ENCODE measurements around the gene TBC1D14. TPM values are rescaled to one million over a fixed set of nuclear protein-coding genes. Genes with fewer than 3 reads are reported as not detected.
"Not testable (repeated sequence)": the region's sequence is repeated elsewhere in the genome, so short reads cannot be mapped to it uniquely, and the experiment has no call there.

The TBC1D14 gene
- polyA plus RNA-seq, 1 of the 3 experiments (the other 2 are of a cell fraction), result 39.5 TPM

DNA sequence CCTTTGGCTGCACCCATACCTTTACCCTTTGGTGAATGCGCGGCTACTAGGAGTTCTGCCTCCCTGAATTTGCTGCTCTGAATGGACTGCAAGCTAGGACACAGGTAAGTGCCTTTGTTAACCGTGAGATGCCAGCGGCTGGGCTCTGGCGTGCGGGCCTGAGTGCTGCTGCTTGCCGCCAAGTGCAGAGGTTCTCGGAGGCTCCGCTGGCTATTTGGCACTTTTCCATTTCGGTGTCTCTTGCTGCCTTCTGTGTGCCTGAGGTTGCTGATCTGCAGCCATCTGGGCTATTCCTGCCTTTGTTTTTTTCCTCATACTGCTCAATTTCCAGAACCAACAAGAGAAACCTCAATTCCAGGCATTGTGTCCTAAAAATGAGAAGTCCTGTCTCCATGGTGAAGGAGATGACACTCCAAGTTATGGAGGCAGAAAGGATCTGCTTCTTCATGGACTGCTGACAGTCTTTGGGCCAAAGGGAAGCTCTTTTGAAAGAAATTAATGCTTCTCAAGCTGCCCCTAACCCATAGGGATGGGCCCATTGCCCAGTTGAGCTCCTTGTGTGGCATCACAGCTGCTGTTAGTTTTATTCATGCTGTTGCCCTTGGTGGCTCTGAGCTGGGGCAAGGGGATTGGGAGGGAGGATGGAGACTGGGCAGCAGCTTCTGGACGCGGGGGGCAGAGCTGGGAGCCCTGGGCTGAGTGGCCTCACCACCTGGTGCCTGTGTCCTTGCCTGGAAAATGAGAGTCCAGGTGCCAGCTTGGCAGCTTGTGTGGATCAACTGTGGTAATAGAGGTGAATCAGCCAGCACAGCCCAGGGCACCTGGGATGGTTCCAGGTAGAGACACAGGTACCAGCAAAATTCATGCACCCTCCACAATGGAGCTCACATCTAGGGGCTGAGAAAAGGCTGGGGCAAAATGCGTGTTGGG is 3.8 kb upstream of the TBC1D14 start:
- no peak for DNase-seq
- Histone ChIP-seq H3K36me3 (replicated peaks in 1 of 2; ENCODE audit: control insufficient read depth in 1 of 2, insufficient read depth in 2 of 2, low read length in 1 of 2) (no peaks in the 10 kb centered on the region), H3K9ac (no peak overlapping the region), H3K9me3 (no peaks in the 10 kb centered on the region), H3K4me3 (ENCODE audit: low read depth in 2 of 2, low read length in 1 of 2) (no peak overlapping the region), H3K27me3 (ENCODE audit: insufficient read depth) (no peaks in the 10 kb centered on the region), H3K9me2 (no peaks in the 10 kb centered on the region), H3F3A (replicated peaks; ENCODE audit: insufficient read depth) (no peaks in the 10 kb centered on the region), H3K4me1 (ENCODE audit: control insufficient read depth in 1 of 2, insufficient read depth in 2 of 2, low read depth in 1 of 2, low read length in 1 of 2) (peaks cover 0 to 18% of the 10 kb centered on the region in 2 experiments; a peak in 1 of 4 replicates), H3K27ac (ENCODE audit: low read depth in 2 of 2, low read length in 1 of 2) (no peak overlapping the region), H3K79me2 (ENCODE audit: insufficient read depth) (peaks cover 5% of the 10 kb centered on the region), H3K4me2 (no peak overlapping the region), H4K20me1 (ENCODE audit: insufficient read depth) (no peaks in the 10 kb centered on the region), H2AFZ (ENCODE audit: low read depth) (no peak overlapping the region)
- TF ChIP-seq, protein P1, sequence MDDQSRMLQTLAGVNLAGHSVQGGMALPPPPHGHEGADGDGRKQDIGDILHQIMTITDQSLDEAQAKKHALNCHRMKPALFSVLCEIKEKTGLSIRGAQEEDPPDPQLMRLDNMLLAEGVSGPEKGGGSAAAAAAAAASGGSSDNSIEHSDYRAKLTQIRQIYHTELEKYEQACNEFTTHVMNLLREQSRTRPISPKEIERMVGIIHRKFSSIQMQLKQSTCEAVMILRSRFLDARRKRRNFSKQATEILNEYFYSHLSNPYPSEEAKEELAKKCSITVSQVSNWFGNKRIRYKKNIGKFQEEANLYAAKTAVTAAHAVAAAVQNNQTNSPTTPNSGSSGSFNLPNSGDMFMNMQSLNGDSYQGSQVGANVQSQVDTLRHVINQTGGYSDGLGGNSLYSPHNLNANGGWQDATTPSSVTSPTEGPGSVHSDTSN (IDR thresholded peaks at IDR 0.05), result no peak
- TF ChIP-seq, protein P2, sequence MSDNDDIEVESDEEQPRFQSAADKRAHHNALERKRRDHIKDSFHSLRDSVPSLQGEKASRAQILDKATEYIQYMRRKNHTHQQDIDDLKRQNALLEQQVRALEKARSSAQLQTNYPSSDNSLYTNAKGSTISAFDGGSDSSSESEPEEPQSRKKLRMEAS (IDR thresholded peaks at IDR 0.05; ENCODE audit: low read depth), result no peak
- TF ChIP-seq, protein P3, sequence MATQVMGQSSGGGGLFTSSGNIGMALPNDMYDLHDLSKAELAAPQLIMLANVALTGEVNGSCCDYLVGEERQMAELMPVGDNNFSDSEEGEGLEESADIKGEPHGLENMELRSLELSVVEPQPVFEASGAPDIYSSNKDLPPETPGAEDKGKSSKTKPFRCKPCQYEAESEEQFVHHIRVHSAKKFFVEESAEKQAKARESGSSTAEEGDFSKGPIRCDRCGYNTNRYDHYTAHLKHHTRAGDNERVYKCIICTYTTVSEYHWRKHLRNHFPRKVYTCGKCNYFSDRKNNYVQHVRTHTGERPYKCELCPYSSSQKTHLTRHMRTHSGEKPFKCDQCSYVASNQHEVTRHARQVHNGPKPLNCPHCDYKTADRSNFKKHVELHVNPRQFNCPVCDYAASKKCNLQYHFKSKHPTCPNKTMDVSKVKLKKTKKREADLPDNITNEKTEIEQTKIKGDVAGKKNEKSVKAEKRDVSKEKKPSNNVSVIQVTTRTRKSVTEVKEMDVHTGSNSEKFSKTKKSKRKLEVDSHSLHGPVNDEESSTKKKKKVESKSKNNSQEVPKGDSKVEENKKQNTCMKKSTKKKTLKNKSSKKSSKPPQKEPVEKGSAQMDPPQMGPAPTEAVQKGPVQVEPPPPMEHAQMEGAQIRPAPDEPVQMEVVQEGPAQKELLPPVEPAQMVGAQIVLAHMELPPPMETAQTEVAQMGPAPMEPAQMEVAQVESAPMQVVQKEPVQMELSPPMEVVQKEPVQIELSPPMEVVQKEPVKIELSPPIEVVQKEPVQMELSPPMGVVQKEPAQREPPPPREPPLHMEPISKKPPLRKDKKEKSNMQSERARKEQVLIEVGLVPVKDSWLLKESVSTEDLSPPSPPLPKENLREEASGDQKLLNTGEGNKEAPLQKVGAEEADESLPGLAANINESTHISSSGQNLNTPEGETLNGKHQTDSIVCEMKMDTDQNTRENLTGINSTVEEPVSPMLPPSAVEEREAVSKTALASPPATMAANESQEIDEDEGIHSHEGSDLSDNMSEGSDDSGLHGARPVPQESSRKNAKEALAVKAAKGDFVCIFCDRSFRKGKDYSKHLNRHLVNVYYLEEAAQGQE (IDR thresholded peaks at IDR 0.05; ENCODE audit: low read depth, low read length), result no peak
- TF ChIP-seq JUND (IDR thresholded peaks at IDR 0.05) (no peak), GABPA (IDR thresholded peaks at IDR 0.05; ENCODE audit: low read depth) (no peak), FOXJ3 (CRISPR knock-in tag; IDR thresholded peaks at IDR 0.05) (no peak), NRF1 (IDR thresholded peaks at IDR 0.05; ENCODE audit: low read depth, low read length) (no peak), TEAD4 (IDR thresholded peaks at IDR 0.05; ENCODE audit: borderline replicate concordance, insufficient read depth) (no peak), RXRA (IDR thresholded peaks at IDR 0.05; ENCODE audit: borderline replicate concordance, low read depth) (no peak), FOXM1 (IDR thresholded peaks at IDR 0.05; ENCODE audit: low read depth) (no peak), NFIC (IDR thresholded peaks at IDR 0.05; ENCODE audit: borderline replicate concordance) (no peak), POLR2AphosphoS5 (IDR thresholded peaks at IDR 0.05; ENCODE audit: low read depth, low read length) (no peak), MXI1 (IDR thresholded peaks at IDR 0.05; ENCODE audit: low read depth, low read length) (no peak), MEF2A (IDR thresholded peaks at IDR 0.05; ENCODE audit: borderline replicate concordance, low read depth) (no peak)
- TF ChIP-seq, protein P4, sequence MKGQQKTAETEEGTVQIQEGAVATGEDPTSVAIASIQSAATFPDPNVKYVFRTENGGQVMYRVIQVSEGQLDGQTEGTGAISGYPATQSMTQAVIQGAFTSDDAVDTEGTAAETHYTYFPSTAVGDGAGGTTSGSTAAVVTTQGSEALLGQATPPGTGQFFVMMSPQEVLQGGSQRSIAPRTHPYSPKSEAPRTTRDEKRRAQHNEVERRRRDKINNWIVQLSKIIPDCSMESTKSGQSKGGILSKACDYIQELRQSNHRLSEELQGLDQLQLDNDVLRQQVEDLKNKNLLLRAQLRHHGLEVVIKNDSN (IDR thresholded peaks at IDR 0.05; ENCODE audit: borderline replicate concordance, low read depth), result no peak
- TF ChIP-seq, protein P5, sequence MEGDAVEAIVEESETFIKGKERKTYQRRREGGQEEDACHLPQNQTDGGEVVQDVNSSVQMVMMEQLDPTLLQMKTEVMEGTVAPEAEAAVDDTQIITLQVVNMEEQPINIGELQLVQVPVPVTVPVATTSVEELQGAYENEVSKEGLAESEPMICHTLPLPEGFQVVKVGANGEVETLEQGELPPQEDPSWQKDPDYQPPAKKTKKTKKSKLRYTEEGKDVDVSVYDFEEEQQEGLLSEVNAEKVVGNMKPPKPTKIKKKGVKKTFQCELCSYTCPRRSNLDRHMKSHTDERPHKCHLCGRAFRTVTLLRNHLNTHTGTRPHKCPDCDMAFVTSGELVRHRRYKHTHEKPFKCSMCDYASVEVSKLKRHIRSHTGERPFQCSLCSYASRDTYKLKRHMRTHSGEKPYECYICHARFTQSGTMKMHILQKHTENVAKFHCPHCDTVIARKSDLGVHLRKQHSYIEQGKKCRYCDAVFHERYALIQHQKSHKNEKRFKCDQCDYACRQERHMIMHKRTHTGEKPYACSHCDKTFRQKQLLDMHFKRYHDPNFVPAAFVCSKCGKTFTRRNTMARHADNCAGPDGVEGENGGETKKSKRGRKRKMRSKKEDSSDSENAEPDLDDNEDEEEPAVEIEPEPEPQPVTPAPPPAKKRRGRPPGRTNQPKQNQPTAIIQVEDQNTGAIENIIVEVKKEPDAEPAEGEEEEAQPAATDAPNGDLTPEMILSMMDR (IDR thresholded peaks at IDR 0.05), result no peak
- TF ChIP-seq, protein P6, sequence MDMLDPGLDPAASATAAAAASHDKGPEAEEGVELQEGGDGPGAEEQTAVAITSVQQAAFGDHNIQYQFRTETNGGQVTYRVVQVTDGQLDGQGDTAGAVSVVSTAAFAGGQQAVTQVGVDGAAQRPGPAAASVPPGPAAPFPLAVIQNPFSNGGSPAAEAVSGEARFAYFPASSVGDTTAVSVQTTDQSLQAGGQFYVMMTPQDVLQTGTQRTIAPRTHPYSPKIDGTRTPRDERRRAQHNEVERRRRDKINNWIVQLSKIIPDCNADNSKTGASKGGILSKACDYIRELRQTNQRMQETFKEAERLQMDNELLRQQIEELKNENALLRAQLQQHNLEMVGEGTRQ (IDR thresholded peaks at IDR 0.05; ENCODE audit: borderline replicate concordance, low read depth, low read length), result no peak
- CTCF ChIA-PET, result interaction anchor here (0.7 to 2.3 kb wide), 3 partner anchors 33 to 165 kb away, joined by 3 to 7 read pairs (median 4); no protein-coding TSS in a partner anchor
- POLR2A ChIA-PET, result no interaction called here
- WGBS (ENCODE audit: low lambda C conversion rate), result 86% methylated on average over 9 of the region's 13 CpGs

DNA sequence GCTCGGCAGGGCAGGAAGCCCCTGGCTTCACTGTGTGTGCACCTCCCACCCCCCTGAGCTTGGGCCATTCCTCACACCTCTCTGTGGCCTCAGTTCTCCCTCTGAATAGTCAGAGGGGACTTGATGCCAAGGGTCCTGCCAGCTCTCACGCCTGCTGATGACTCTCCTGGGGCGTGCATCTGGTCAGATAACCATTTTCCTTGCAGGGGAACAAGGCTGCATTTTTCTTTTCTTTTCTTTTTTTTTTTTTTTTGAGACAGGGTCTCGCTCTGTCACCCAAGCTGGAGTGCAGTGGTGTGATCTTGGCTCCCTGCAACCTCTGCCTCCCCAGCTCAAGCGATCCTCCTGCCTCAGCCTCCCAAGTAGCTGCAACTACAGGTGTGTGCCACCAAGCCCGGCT is 3.1 kb upstream of the TBC1D14 start:
- H3F3A ChIP-seq (replicated peaks; ENCODE audit: insufficient read depth); H3K27me3 ChIP-seq (ENCODE audit: insufficient read depth); H3K4me3 ChIP-seq (ENCODE audit: low read depth in 2 of 2, low read length in 1 of 2); DNase-seq; H3K27ac ChIP-seq (ENCODE audit: low read depth in 2 of 2, low read length in 1 of 2); H3K9me2 ChIP-seq; H3K9me3 ChIP-seq; H3K4me2 ChIP-seq; H3K9ac ChIP-seq; H4K20me1 ChIP-seq (ENCODE audit: insufficient read depth); H3K36me3 ChIP-seq (replicated peaks in 1 of 2; ENCODE audit: control insufficient read depth in 1 of 2, insufficient read depth in 2 of 2, low read length in 1 of 2); H2AFZ ChIP-seq (ENCODE audit: low read depth); POLR2A ChIA-PET: not testable (repeated sequence)
- H3K79me2 ChIP-seq (ENCODE audit: insufficient read depth), result peaks cover 11% of the 10 kb centered on the region
- 80% methylated on average over 6 of the region's 6 CpGs for whole genome bisulfite sequencing (ENCODE audit: low lambda C conversion rate)
- CTCF ChIA-PET, result interaction anchor here (0.8 to 2.3 kb wide), 3 partner anchors 33 to 163 kb away, joined by 3 to 7 read pairs (median 3); no protein-coding TSS in a partner anchor
- H3K4me1 ChIP-seq (ENCODE audit: control insufficient read depth in 1 of 2, insufficient read depth in 2 of 2, low read depth in 1 of 2, low read length in 1 of 2), result peaks cover 0 to 26% of the 10 kb centered on the region in 2 experiments; a peak in 1 of 4 replicates
